ENCODE data around the gene PPP2R5E. TPM values are rescaled to one million over a fixed set of nuclear protein-coding genes. Genes with fewer than 3 reads are reported as not detected.

PPP2R5E gene
- total and polyA plus RNA-seq, 2 of the 8 experiments (the other 6 are each of a cell fraction or from before 2014, with no cell fraction given), result 6.8 to 64.6 TPM

DNA sequence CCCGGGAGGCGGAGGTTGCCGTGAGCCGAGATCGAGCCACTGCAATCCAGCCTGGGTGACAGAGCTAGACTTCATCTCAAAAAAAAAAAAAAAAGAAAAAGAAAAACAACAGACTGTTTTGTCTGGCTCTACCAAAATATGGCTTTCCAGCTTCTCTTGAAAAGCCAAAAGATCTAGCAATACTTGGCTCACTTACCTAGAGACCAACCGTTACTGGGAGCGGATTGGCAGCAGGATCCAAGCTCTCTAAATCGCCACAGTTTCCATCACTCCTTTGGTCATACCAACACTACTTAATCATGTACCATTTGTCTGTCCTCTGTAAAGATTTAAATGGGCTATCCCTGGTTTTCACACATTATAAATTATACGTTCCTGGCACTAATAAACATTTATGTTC lies 136.8 kb downstream of the PPP2R5E start (continued):
- TF ChIP-seq SIN3A (conservative IDR thresholded peaks at IDR 0.05 in 1 of 2, IDR thresholded peaks at IDR 0.05 in 1 of 2; ENCODE audit: low read depth in 1 of 2, low read length in 2 of 2) (no peak), CBX5 (IDR thresholded peaks at IDR 0.05; ENCODE audit: low read depth, low read length) (no peak), GTF2F1 (IDR thresholded peaks at IDR 0.05; ENCODE audit: borderline replicate concordance, low read depth, low read length) (no peak), KDM4A (IDR thresholded peaks at IDR 0.05; ENCODE audit: low read depth, low read length, severe bottlenecking) (no peak), RNF2 (IDR thresholded peaks at IDR 0.05; ENCODE audit: borderline replicate concordance, low read depth, low read length, missing control alignments, poor library complexity, severe bottlenecking) (no peak)

Data from H1 (cell line).